Measurements from ENCODE around the gene CISTR. TPM values are rescaled to one million over a fixed set of nuclear protein-coding genes. Genes with fewer than 3 reads are reported as not detected.

The CISTR gene
- total and polyA plus RNA-seq, 4 donors: 0.79 to 1.2 (median 1.1) TPM; not detected in 1

DNA sequence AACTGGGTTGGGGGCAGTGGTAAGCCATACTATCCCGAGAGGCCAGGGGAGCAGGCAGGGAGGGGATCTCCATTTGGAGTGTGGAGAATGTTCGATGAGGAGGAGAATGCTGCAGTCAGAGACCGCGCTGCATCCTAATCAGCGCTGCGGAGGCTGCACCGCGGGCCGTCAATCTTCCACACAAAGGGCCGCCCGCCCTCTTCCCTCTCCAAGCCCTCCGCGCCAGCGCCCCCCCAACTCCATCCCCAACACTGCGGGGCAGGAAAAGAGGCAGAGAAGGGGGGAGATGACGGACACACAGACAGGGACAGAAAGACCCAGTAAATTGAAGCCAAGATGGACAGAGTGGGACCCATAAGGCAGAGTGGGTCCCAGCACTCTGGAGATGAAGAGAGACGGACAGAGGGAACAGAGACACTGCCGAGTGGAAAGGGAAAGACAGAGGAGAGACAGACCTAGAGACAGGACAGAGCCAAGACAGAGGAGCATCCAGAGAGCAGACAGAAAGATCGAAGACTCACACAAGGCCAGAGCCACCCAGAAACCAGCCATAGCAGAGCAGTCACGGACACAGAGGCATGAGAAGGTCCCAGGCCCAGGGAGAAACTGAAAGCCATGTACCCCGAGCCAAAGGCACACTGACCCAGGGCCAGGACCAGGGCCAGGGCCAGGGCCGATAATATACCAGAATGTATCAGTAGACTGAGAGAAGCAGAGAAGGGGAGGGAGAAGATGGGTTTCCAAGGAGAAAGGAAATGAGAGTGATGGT is 3.5 kb downstream of the CISTR start:
- H3K4me3 ChIP-seq (ENCODE audit: low read depth, low read length): no peak overlapping the region
- H3K36me3 ChIP-seq (ENCODE audit: control insufficient read depth, insufficient read depth, low read length): no peaks in the 10 kb centered on the region
- peak overlapping the region; percentile 73 for H3K27ac ChIP-seq (ENCODE audit: low read depth, low read length)
- 22% methylated on average over 11 of the region's 22 CpGs for WGBS (ENCODE audit: insufficient coverage)
- DNase-seq (ENCODE audit: low read depth in 4 of 6, low spot score in 6 of 6): peak in 2 of 6 donors; percentile 84 to 94
- peaks cover 61% of the 10 kb centered on the region for H3K27me3 ChIP-seq (ENCODE audit: control insufficient read depth, insufficient read depth, low read length)
- H3K9me3 ChIP-seq (ENCODE audit: control insufficient read depth, insufficient read depth, low read length): no peaks in the 10 kb centered on the region
- H3K4me1 ChIP-seq (ENCODE audit: control insufficient read depth, insufficient read depth, low read length): peaks cover 72% of the 10 kb centered on the region

DNA sequence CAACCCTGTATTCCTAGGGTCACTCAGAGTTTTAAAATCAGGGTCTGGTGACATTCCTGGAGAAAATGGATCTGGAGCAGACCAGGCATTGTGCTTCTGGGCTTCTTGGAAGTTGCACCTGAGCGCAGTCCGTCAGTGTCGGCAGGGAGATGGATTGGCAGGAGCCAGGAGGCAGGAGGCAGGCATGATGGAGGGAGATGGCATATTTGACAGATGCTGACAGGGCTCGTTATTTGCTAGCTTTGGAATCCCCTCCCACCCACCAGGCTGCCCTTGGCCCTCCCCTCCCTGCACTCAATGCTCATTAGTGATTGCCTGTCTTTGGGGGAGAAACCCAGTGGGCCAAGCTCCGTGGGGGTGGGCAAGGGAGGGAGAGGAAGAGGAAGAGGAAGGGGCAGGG is 4.7 kb downstream of the CISTR start:
- no peaks in the 10 kb centered on the region for H3K36me3 ChIP-seq (ENCODE audit: control insufficient read depth, insufficient read depth, low read length)
- H3K4me1 ChIP-seq (ENCODE audit: control insufficient read depth, insufficient read depth, low read length): peaks cover 67% of the 10 kb centered on the region
- H3K27me3 ChIP-seq (ENCODE audit: control insufficient read depth, insufficient read depth, low read length): peaks cover 57% of the 10 kb centered on the region
- no peak overlapping the region for H3K4me3 ChIP-seq (ENCODE audit: low read depth, low read length)
- H3K27ac ChIP-seq (ENCODE audit: low read depth, low read length): no peak overlapping the region
- WGBS (ENCODE audit: insufficient coverage): 75% methylated on average over 3 of the region's 5 CpGs
- no peaks in the 10 kb centered on the region for H3K9me3 ChIP-seq (ENCODE audit: control insufficient read depth, insufficient read depth, low read length)
- peak in 1 of 6 donors; percentile 77 for DNase-seq (ENCODE audit: low read depth in 4 of 6, low spot score in 6 of 6)

DNA sequence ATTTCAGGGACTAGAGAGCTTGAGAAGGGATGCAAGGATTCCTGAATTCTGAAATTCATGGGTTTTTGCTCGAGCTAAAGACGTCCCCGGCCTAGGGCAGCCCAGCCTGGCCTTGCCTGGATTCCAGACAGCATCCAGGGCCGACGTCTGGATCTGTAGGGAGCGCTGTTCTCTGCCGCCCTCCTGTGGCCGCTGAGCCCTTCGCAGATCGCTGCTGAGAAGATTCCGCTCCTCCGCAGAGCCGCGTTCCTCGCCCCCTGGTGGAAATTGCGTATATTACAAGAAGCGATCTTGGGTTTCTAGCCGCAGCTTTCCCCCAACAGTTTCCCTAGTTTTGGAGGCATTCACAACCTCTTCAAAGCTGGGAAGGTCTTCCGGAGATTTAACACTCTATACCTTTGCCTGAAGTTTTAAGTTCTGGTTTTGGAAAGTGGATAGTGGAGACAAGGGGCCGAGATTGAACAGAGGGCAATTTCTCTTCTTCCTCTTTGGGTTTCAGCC is 5.1 kb downstream of the CISTR start:
- WGBS (ENCODE audit: insufficient coverage): 1% methylated on average over 18 of the region's 20 CpGs
- H3K27me3 ChIP-seq (ENCODE audit: control insufficient read depth, insufficient read depth, low read length): peaks cover 53% of the 10 kb centered on the region
- no peak overlapping the region for H3K4me3 ChIP-seq (ENCODE audit: low read depth, low read length)
- peaks cover 62% of the 10 kb centered on the region for H3K4me1 ChIP-seq (ENCODE audit: control insufficient read depth, insufficient read depth, low read length)
- H3K36me3 ChIP-seq (ENCODE audit: control insufficient read depth, insufficient read depth, low read length): no peaks in the 10 kb centered on the region
- peak in 5 of 6 donors; percentile 85 to 98 (median 91) for DNase-seq (ENCODE audit: low read depth in 4 of 6, low spot score in 6 of 6)
- no peaks in the 10 kb centered on the region for H3K9me3 ChIP-seq (ENCODE audit: control insufficient read depth, insufficient read depth, low read length)
- no peak overlapping the region for H3K27ac ChIP-seq (ENCODE audit: low read depth, low read length)

DNA sequence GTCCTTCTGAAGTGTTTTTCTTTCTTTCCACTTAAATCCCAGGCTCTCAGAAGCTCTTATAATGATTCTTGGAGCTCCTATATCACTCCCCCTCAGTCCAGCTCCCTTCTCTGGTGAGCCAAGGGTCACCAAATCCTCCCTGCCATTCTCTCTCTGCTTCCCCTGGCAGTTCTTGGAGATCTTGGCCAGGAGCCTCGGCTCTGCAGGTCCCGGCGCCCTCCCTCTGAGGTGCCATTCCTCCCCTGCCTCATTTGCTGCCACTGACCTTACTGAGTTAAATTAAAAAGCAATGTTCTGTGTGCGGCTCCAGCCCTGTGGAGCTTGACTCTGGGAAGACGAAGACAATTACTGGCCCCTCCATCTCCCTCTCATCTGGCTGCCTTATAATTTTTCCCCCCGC is 7.0 kb downstream of the CISTR start:
- Histone ChIP-seq H3K9me3 (ENCODE audit: control insufficient read depth, insufficient read depth, low read length) (no peaks in the 10 kb centered on the region), H3K27me3 (ENCODE audit: control insufficient read depth, insufficient read depth, low read length) (peaks cover 41% of the 10 kb centered on the region), H3K4me3 (ENCODE audit: low read depth, low read length) (no peak overlapping the region), H3K27ac (ENCODE audit: low read depth, low read length) (no peak overlapping the region), H3K4me1 (ENCODE audit: control insufficient read depth, insufficient read depth, low read length) (peaks cover 47% of the 10 kb centered on the region), H3K36me3 (ENCODE audit: control insufficient read depth, insufficient read depth, low read length) (no peaks in the 10 kb centered on the region)
- DNase-seq (ENCODE audit: low read depth in 4 of 6, low spot score in 6 of 6): peak in 1 of 6 donors; percentile 77
- WGBS (ENCODE audit: insufficient coverage): 16% methylated on average over 4 of the region's 6 CpGs

DNA sequence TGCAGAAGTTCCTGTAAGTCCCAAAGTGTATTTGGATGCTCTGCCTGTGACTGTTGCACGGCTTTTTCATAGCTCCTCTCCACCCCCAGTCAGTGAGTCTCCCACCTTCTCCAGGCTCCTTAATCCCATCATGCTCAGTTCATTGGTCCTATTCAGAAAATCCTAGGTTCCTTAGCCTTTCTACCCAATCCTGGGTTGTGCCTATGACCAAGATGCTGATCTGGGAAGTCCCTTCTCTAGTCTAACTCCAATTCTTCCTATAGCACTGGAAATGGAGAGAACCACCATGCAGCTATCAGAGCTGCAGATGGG is 7.7 kb downstream of the CISTR start:
- DNase-seq (ENCODE audit: low read depth in 4 of 6, low spot score in 6 of 6): no peak
- no peaks in the 10 kb centered on the region for H3K9me3 ChIP-seq (ENCODE audit: control insufficient read depth, insufficient read depth, low read length)
- no peak overlapping the region for H3K27ac ChIP-seq (ENCODE audit: low read depth, low read length)
- H3K27me3 ChIP-seq (ENCODE audit: control insufficient read depth, insufficient read depth, low read length): peaks cover 43% of the 10 kb centered on the region
- H3K36me3 ChIP-seq (ENCODE audit: control insufficient read depth, insufficient read depth, low read length): no peaks in the 10 kb centered on the region
- H3K4me1 ChIP-seq (ENCODE audit: control insufficient read depth, insufficient read depth, low read length): peaks cover 53% of the 10 kb centered on the region
- H3K4me3 ChIP-seq (ENCODE audit: low read depth, low read length): no peak overlapping the region
- 88% methylated on average over 1 of the region's 1 CpG for WGBS (ENCODE audit: insufficient coverage)

DNA sequence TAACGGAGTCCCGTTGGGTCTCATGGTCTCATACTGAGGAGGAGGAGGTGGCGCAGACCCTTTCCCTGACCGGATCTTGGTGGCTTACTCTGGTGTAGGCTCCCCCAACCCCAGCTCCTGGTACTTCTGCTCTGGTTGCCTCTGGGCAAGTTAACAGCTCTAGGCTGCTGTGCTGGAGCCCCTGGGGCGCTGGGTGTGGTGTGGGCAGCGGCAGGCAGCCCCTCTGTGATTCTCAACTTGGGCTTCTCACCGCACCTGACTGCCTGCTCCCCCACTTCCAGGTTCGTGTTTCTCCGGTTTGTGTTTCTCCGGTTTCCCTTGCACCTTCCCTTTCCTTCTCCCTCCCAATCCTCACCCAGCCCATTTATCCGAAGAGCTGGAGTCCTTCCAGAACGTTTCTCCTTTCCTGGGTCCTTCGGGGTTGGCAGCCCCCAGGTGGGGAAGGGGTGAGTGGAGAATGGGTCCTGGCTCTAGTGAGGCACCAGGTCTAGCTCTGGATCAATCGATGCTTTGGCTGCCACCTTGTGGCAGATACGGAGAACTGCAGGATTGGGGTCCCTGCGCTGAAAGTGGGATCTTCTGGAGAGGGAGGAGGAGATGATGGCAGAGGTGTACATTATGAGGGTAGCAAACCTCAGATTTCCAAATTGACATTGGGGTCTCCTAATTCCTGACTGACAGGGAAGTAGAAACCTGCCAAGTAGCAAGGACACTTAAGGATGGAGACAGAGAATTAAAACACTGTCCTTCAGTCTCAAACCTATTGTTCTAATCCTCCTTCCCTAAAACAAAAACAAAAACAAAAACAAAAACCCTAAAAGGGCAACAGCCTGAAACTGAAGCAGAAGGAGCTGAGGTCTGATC is 8.3 kb downstream of the CISTR start:
- H3K27ac ChIP-seq (ENCODE audit: low read depth, low read length): no peak overlapping the region
- no peaks in the 10 kb centered on the region for H3K9me3 ChIP-seq (ENCODE audit: control insufficient read depth, insufficient read depth, low read length)
- H3K27me3 ChIP-seq (ENCODE audit: control insufficient read depth, insufficient read depth, low read length): peaks cover 47% of the 10 kb centered on the region
- WGBS (ENCODE audit: insufficient coverage): 13% methylated on average over 14 of the region's 16 CpGs
- H3K4me1 ChIP-seq (ENCODE audit: control insufficient read depth, insufficient read depth, low read length): peaks cover 54% of the 10 kb centered on the region
- no peaks in the 10 kb centered on the region for H3K36me3 ChIP-seq (ENCODE audit: control insufficient read depth, insufficient read depth, low read length)
- H3K4me3 ChIP-seq (ENCODE audit: low read depth, low read length): no peak overlapping the region
- DNase-seq (ENCODE audit: low read depth in 4 of 6, low spot score in 6 of 6): peak in 3 of 6 donors; percentile 61 to 95 (median 92)

DNA sequence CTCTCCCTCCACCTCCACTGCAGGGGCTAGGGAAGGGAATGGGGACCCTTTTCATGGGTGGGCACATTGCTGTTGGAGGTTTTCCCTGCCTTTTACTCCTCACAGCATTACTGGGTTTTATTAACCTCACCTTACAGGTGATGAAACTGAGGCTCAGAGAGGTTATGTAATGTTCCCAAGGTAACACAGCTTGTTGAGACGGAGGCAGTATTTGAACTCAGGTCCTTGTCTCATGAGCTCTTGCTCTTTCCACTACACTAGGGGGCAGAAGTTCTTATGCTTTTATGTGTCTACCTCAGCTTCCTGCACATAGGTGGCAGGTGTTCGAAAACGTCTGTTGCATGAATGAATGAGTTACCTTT is 11.7 kb downstream of the CISTR start:
- 96% methylated on average over 3 of the region's 3 CpGs for WGBS (ENCODE audit: insufficient coverage)
- H3K27me3 ChIP-seq (ENCODE audit: control insufficient read depth, insufficient read depth, low read length): peaks cover 57% of the 10 kb centered on the region
- no peak for DNase-seq (ENCODE audit: low read depth in 4 of 6, low spot score in 6 of 6)
- H3K4me3 ChIP-seq (ENCODE audit: low read depth, low read length): no peak overlapping the region
- H3K4me1 ChIP-seq (ENCODE audit: control insufficient read depth, insufficient read depth, low read length): peaks cover 50% of the 10 kb centered on the region
- H3K27ac ChIP-seq (ENCODE audit: low read depth, low read length): no peak overlapping the region
- no peaks in the 10 kb centered on the region for H3K9me3 ChIP-seq (ENCODE audit: control insufficient read depth, insufficient read depth, low read length)
- H3K36me3 ChIP-seq (ENCODE audit: control insufficient read depth, insufficient read depth, low read length): no peaks in the 10 kb centered on the region

DNA sequence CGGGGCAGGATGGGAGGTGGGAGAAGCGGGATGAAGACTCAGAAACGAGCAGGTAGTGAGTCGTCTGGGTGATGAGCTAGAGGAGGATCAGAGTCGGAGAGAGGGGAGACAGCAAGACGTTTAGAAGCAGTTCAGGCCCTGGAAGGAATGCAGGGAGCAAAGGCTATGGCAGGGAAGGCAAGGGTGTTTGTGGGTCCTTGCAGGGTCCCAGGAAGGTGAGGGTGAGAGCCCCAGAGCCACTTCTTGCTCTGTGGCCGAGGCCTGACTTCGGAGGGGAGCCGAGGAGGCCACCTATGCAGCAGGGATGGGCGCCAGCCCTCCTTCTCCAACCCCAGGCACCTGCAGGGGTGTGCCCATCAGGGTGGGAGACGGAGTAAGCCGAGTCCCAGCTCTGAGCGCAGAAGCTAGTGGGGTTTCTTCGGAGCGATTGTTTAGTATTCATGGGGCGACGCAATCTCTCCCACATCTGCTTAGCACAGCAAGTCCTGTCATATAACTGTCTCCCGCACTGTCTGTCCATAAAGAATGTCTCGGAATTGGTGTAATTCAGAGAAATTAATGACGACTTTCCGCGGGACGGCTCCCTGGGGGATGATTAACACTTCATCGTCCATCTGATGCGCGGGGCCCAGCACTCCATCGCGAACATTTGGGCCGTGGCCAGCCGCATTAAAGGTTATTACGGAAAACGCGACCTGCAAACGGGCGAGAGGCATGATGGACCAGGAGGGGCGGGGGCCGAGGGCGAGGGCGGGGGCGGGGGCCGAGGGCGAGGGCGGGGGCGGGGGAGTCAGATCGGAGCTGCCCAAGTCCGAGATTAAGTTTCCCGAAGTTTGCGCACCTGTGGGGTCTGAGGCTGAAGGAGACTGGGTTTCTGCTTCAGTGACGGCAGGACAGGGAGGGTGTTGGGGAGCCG is 12.3 kb downstream of the CISTR start:
- Histone ChIP-seq H3K4me3 (ENCODE audit: low read depth, low read length) (peak overlapping the region; percentile 12), H3K27me3 (ENCODE audit: control insufficient read depth, insufficient read depth, low read length) (peaks cover 56% of the 10 kb centered on the region), H3K27ac (ENCODE audit: low read depth, low read length) (no peak overlapping the region), H3K9me3 (ENCODE audit: control insufficient read depth, insufficient read depth, low read length) (no peaks in the 10 kb centered on the region), H3K36me3 (ENCODE audit: control insufficient read depth, insufficient read depth, low read length) (no peaks in the 10 kb centered on the region), H3K4me1 (ENCODE audit: control insufficient read depth, insufficient read depth, low read length) (peaks cover 44% of the 10 kb centered on the region)
- 2% methylated on average over 37 of the region's 50 CpGs for WGBS (ENCODE audit: insufficient coverage)
- peak in 2 of 6 donors; percentile 64 to 96 for DNase-seq (ENCODE audit: low read depth in 4 of 6, low spot score in 6 of 6)
